Loucy (cell line): ENCODE measurements around the gene CYP4F8.

Experiments used
- CTCF ChIP-seq: fragments of 200-600 bp; sonication (generic); conservative IDR thresholded peaks from 2 replicates; pipeline ENCODE4 v1.5.1; 2014; ENCODE audit warnings: mild to moderate bottlenecking, antibody characterized with exemption, low read length
- EZH2phosphoT487 ChIP-seq: fragments of 200-600 bp; IDR thresholded peaks from 2 replicates; pipeline ENCODE4 v1.6.1; 2018; ENCODE audit warnings: antibody characterized with exemption, mild to moderate bottlenecking, moderate library complexity, borderline replicate concordance

- TF ChIP-seq CTCF (no peak), EZH2phosphoT487 (no peak)
Observed at GRCh38 chr19:15679089-15679488, 64.1 kb downstream of the CYP4F8 start.
